K562 (cell line): ENCODE measurements around the gene BBOX1. TPM values are rescaled to one million over a fixed set of nuclear protein-coding genes. Genes with fewer than 3 reads are reported as not detected.

Experiments
- ATAC-seq: fragments of 200-7000 bp; cut with Tn5 transposase; 3 replicates; pipeline ENCODE4 v1.9.1; 2020; ENCODE audit warnings: moderate library complexity
- BruUV-seq: library from RNA; stranded (reverse); fragments of 400-500 nt; replicated peaks from 2 replicates; lab custom pipeline; 2021; lab: Mats Ljungman, UMichigan
- CTCF ChIA-PET: fragments of 300-600 bp; formaldehyde crosslinking; extraction: SDS; loops from one replicate; lab custom pipeline; 2021; ENCODE audit warnings: low intra/inter-chr PET ratio; lab: Yijun Ruan, JAX
- POLR2A ChIA-PET: fragments of 300-600, 350-650 bp; sonication (Branson Sonifier 250); formaldehyde crosslinking; extraction: SDS; loops from one replicate; lab custom pipeline; 2021; ENCODE audit warnings: antibody characterized with exemption, inconsistent platforms; lab: Yijun Ruan, JAX
- DNase-seq, 4 experiments: peaks; one replicate each; pipeline versions ENCODE4 v3.0.0 to v3.0.0-alpha.2; 2011 to 2018; ENCODE audit warnings: low spot score in 3 of 4, mixed read lengths in 3 of 4; ENCODE audit errors: extremely low read depth in 1 of 4
- FAIRE-seq: peaks from 2 replicates; lab custom pipeline; 2011; peaks lifted over from hg19 to GRCh38; lab: Jason Lieb, UNC
- H2AFZ ChIP-seq: 2 replicates; pipeline ENCODE4 v1.6.0; 2011; ENCODE audit warnings: low read depth, low read length, control low read depth, inconsistent platforms
- H3K27ac ChIP-seq: fragments of 200-600 bp; 3 replicates; pipeline ENCODE4 v1.8.0; 2011; ENCODE audit warnings: low read depth, mild to moderate bottlenecking, control low read depth, inconsistent platforms, low read length, moderate library complexity, mixed read lengths; ENCODE audit errors: extremely low read depth
- H3K27me3 ChIP-seq, 2 experiments: fragments of 300-600 bp in 1 of 2; 2 replicates in 1 of 2; 3 replicates in 1 of 2; pipeline versions ENCODE4 v1.6.0 to v1.8.0; 2011; ENCODE audit warnings: inconsistent platforms in 2 of 2, low read length in 2 of 2, mild to moderate bottlenecking in 1 of 2, mixed read lengths in 1 of 2, moderate library complexity in 1 of 2; ENCODE audit not compliant: control insufficient read depth in 2 of 2, insufficient read depth in 2 of 2
- H3K36me3 ChIP-seq: fragments of 300-600 bp; 3 replicates; pipeline ENCODE4 v1.8.0; 2011; ENCODE audit warnings: mild to moderate bottlenecking, low read length, inconsistent platforms; ENCODE audit not compliant: control insufficient read depth, insufficient read depth
- H3K4me1 ChIP-seq, 2 experiments: fragments of 200-600 bp in 1 of 2; replicated peaks in 1 of 2; 2 replicates in 1 of 2; 3 replicates in 1 of 2; pipeline versions ENCODE4 v1.5.1 to v1.8.0; 2011; ENCODE audit warnings: inconsistent platforms in 2 of 2, low read length in 2 of 2, mild to moderate bottlenecking in 1 of 2, mixed read lengths in 1 of 2, moderate library complexity in 1 of 2; ENCODE audit not compliant: control insufficient read depth in 2 of 2, insufficient read depth in 2 of 2
- H3K4me2 ChIP-seq: 2 replicates; pipeline ENCODE4 v1.6.1; 2011; ENCODE audit warnings: low read length, control low read depth, inconsistent platforms, mixed read lengths; ENCODE audit not compliant: insufficient read depth
- H3K4me3 ChIP-seq: fragments of 200-600 bp; sonication (generic), shearing (Covaris generic); 2 replicates; pipeline ENCODE4 v1.5.1; 2016; ENCODE audit warnings: control low read depth, inconsistent platforms
- H3K79me2 ChIP-seq: fragments of 200-600 bp; 3 replicates; pipeline ENCODE4 v1.8.0; 2011; ENCODE audit warnings: low read length, inconsistent platforms; ENCODE audit not compliant: control insufficient read depth, insufficient read depth
- H3K9ac ChIP-seq, 2 experiments: 2 replicates each; pipeline versions ENCODE4 v1.6.0 to v1.6.1; 2011; ENCODE audit warnings: low read depth in 2 of 2, low read length in 2 of 2, control low read depth in 1 of 2, inconsistent platforms in 1 of 2, mild to moderate bottlenecking in 1 of 2, mixed read lengths in 1 of 2; ENCODE audit not compliant: insufficient read depth in 1 of 2
- H3K9me1 ChIP-seq: one replicate; pipeline ENCODE4 v1.6.0; 2011; ENCODE audit warnings: inconsistent platforms, mild to moderate bottlenecking, low read length, moderate library complexity; ENCODE audit not compliant: control insufficient read depth, insufficient read depth
- H3K9me3 ChIP-seq: replicated peaks from 2 replicates; pipeline ENCODE4 v1.5.1; 2011; ENCODE audit warnings: low read depth, low read length, inconsistent platforms; ENCODE audit not compliant: control insufficient read depth, insufficient read depth
- H4K20me1 ChIP-seq: replicated peaks from 2 replicates; pipeline ENCODE4 v1.6.1; 2011; ENCODE audit warnings: low read length, inconsistent platforms, mixed read lengths; ENCODE audit not compliant: control insufficient read depth, insufficient read depth
- CBX3 ChIP-seq, 2 experiments: IDR thresholded peaks; 1 replicate in 1 of 2; 2 replicates in 1 of 2; pipeline ENCODE4 v1.6.1; 2012; ENCODE audit warnings: inconsistent platforms in 2 of 2, low read length in 2 of 2, borderline replicate concordance in 1 of 2, control low read depth in 1 of 2
- ETV1 ChIP-seq: fragments of 450-650 bp; conservative IDR thresholded peaks from 2 replicates; pipeline ENCODE4 v1.6.1; 2016; ENCODE audit warnings: missing genetic modification characterization, control low read depth, low read depth, missing compliant biosample characterization
- FOXK2 ChIP-seq, 2 experiments: fragments of 450-650 bp; IDR thresholded peaks in 1 of 2; conservative IDR thresholded peaks in 1 of 2; 2 replicates each; pipeline ENCODE4 v1.6.1; 2016; ENCODE audit warnings: low read depth in 2 of 2, mild to moderate bottlenecking in 1 of 2
- ILK ChIP-seq: fragments of 450-650 bp; IDR thresholded peaks from 2 replicates; pipeline ENCODE4 v1.6.1; 2016; ENCODE audit warnings: missing genetic modification characterization, low read depth, mild to moderate bottlenecking, missing compliant biosample characterization, moderate library complexity, borderline replicate concordance
- MTA3 ChIP-seq: fragments of 450-650 bp; formaldehyde crosslinking; IDR thresholded peaks from 2 replicates; pipeline ENCODE4 v1.6.1; 2017; ENCODE audit warnings: mild to moderate bottlenecking, borderline replicate concordance
- ZNF24 ChIP-seq: fragments of 450-650 bp; IDR thresholded peaks from 2 replicates; pipeline ENCODE4 v1.6.1; 2016
- WGBS: fragments of 100-300 bp; shearing (Covaris generic); methylation state at CpG from one replicate; pipeline ENCODE4 v1.1.6; 2016; ENCODE audit warnings: low coverage, mixed read lengths; ENCODE audit not compliant: insufficient coverage; ENCODE audit errors: missing lambda C conversion rate; 5-methylcytosine and 5-hydroxymethylcytosine counted together
- in situ Hi-C: fragments of 300-500 bp; cut with MboI; formaldehyde crosslinking; loops from 4 replicates; pipeline ENCODE4 v1.15.0; 2018; ENCODE audit warnings: inconsistent platforms, mixed read lengths
- intact Hi-C: fragments of 100-400 bp; cut with micrococcal nuclease; formaldehyde crosslinking; loops from 2 replicates; pipeline ENCODE4 v1.14.2; 2022
- polyA plus RNA-seq, 8 experiments: library from polyadenylated mRNA; depleted of rRNA in 4 of 8; stranded (reverse) in 5 of 8; unstranded in 3 of 8; fragments of >200 nt; fragmentation: Nextera tagmentation in 2 of 8; fragmentation: Illumina TruSeq in 1 of 8; extraction: Ambion mirVana in 2 of 8; extraction: Trizol in 1 of 8; gene quantifications; 2 replicates each; pipeline versions ENCODE4 v1.2.1 to v1.2.3, GENCODE V29; 2011 to 2014; ENCODE audit warnings: inconsistent platforms in 1 of 8, missing spikeins in 1 of 8
- total RNA-seq, 7 experiments: library from RNA; depleted of rRNA in 6 of 7; stranded (reverse); fragments of >200 nt in 6 of 7; fragmentation: Illumina TruSeq in 2 of 7; extraction: Trizol in 2 of 7; gene quantifications; 2 replicates each; pipeline versions ENCODE4 v1.2.1 to v1.2.3, GENCODE V29; 2011 to 2021; ENCODE audit warnings: low replicate concordance in 1 of 7
- TF ChIP-seq, protein P1 (sequence below): fragments of 450-650 bp; IDR thresholded peaks from 2 replicates; pipeline ENCODE4 v1.6.1; 2016; ENCODE audit warnings: antibody characterized with exemption

BBOX1 gene
- total and polyA plus RNA-seq, 9 of the 15 experiments (the other 6 are each of a cell fraction or from before 2014, with no cell fraction given), result not detected

DNA sequence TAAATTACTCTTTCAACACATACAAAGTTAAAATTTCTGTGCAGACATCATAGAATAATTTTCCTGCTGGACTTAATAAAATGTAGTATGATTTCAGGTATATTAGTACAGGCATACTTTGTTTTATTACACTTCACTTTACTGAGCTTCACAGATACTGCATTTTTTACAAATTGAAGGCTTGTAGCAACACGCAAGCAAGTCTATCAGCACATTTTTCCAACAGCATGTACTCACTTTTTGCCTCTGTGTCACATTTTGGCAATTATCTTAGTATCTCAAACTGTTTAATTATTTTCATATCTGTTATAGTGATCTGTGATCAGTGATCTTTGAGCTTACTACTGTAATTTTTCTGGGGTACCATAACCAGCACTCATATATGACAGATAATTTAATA lies 44.5 kb downstream of the BBOX1 start:
- Histone ChIP-seq H3K79me2 (no peaks in the 10 kb centered on the region), H3K9me3 (no peaks in the 10 kb centered on the region), H3K4me2 (no peak overlapping the region)
- FAIRE-seq, result no peak
- no peak for ATAC-seq
- BruUV-seq, result no TSS peak
- no peak for TF ChIP-seq ILK (tag)
- TF ChIP-seq, protein P1, sequence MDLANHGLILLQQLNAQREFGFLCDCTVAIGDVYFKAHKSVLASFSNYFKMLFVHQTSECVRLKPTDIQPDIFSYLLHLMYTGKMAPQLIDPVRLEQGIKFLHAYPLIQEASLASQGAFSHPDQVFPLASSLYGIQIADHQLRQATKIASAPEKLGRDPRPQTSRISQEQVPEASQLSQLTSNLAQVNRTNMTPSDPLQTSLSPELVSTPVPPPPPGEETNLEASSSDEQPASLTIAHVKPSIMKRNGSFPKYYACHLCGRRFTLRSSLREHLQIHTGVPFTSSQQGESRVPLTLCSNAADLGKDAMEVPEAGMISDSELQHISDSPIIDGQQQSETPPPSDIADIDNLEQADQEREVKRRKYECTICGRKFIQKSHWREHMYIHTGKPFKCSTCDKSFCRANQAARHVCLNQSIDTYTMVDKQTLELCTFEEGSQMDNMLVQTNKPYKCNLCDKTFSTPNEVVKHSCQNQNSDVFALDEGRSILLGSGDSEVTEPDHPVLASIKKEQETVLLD, result no peak
- TF ChIP-seq FOXK2 (conservative IDR thresholded peaks at IDR 0.05 in 1 of 2, IDR thresholded peaks at IDR 0.05 in 1 of 2; ENCODE audit: low read depth in 2 of 2), result no peak
- TF ChIP-seq ETV1 (tag), result no peak
- TF ChIP-seq ZNF24, result no peak
- no peak for TF ChIP-seq MTA3
- TF ChIP-seq CBX3 (IDR thresholded peaks at IDR 0.05; ENCODE audit: borderline replicate concordance in 1 of 2, low read length in 2 of 2), result no peak
- TF ChIP-seq, all 486 proteins: peak for 0
- Histone ChIP-seq H2AFZ (no peak overlapping the region), H3K4me3 (no peak overlapping the region), H4K20me1 (no peaks in the 10 kb centered on the region), H3K9me1 (no peaks in the 10 kb centered on the region), H3K27me3 (no peaks in the 10 kb centered on the region), H3K4me1 (no peaks in the 10 kb centered on the region), H3K36me3 (no peaks in the 10 kb centered on the region), H3K9ac (no peak overlapping the region), H3K27ac (no peak overlapping the region)
- DNase-seq, result no peak
- 6% methylated on average over 1 of the region's 1 CpG for WGBS
- CTCF ChIA-PET, result no interaction called here
- intact Hi-C loops (no loop called here), in situ Hi-C loops (no loop called here)
- POLR2A ChIA-PET, result no interaction called here
